Measurements from ENCODE around the gene MINPP1. TPM values are rescaled to one million over a fixed set of nuclear protein-coding genes. Genes with fewer than 3 reads are reported as not detected.

Gene MINPP1
- total and polyA plus RNA-seq, 2 experiments from 2014 or later = 46.0 to 56.1 TPM

DNA sequence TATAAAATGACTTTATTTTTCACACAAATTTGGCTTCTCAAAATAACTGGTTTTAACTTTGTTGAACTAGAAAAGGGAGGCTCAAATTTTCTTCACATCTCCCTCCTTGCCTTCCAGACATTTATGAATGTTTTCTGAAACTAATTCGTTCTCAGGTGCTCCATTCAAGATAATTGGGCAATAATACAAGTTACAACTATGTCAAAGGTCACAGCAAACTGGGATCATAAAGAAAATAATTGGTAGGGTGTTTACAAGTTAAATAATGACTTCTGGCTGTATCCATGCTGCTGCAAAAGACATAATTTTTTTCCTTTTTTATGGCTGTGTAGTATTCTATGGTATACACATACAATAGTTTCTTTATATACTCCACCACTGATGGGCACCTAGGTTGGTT, 75.3 kb downstream of the MINPP1 start:
- Histone ChIP-seq H3K9me2 (replicated peaks; ENCODE audit: insufficient read depth) (no peaks in the 10 kb centered on the region), H3K79me2 (no peaks in the 10 kb centered on the region), H3K4me2 (no peak overlapping the region), H3K9me3 (ENCODE audit: low read depth) (no peaks in the 10 kb centered on the region), H3K27ac (peak overlapping the region; percentile 56), H3K4me1 (ENCODE audit: insufficient read depth) (peaks cover 13% of the 10 kb centered on the region), H3K4me3 (no peak overlapping the region), H4K20me1 (ENCODE audit: insufficient read depth, poor library complexity, severe bottlenecking) (no peaks in the 10 kb centered on the region), H2AFZ (no peak overlapping the region), H3K36me3 (replicated peaks; ENCODE audit: insufficient read depth, low read depth) (no peaks in the 10 kb centered on the region), H3K27me3 (no peaks in the 10 kb centered on the region)
- DNase-seq (ENCODE audit: low spot score) = no peak
- TF ChIP-seq EZH2phosphoT487 (IDR thresholded peaks at IDR 0.05; ENCODE audit: low read depth, severe bottlenecking, unreplicated experiment) (no peak), EZH2 (IDR thresholded peaks at IDR 0.05; ENCODE audit: borderline replicate concordance) (no peak)
- TF ChIP-seq, protein P1, sequence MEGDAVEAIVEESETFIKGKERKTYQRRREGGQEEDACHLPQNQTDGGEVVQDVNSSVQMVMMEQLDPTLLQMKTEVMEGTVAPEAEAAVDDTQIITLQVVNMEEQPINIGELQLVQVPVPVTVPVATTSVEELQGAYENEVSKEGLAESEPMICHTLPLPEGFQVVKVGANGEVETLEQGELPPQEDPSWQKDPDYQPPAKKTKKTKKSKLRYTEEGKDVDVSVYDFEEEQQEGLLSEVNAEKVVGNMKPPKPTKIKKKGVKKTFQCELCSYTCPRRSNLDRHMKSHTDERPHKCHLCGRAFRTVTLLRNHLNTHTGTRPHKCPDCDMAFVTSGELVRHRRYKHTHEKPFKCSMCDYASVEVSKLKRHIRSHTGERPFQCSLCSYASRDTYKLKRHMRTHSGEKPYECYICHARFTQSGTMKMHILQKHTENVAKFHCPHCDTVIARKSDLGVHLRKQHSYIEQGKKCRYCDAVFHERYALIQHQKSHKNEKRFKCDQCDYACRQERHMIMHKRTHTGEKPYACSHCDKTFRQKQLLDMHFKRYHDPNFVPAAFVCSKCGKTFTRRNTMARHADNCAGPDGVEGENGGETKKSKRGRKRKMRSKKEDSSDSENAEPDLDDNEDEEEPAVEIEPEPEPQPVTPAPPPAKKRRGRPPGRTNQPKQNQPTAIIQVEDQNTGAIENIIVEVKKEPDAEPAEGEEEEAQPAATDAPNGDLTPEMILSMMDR (IDR thresholded peaks at IDR 0.05; ENCODE audit: poor library complexity) = no peak
- 69% methylated on average over 1 of the region's 1 CpG for WGBS (ENCODE audit: low lambda C conversion rate, missing lambda C conversion rate)

GRCh38 chr10:87585565-87586514, 81.1 kb downstream of the MINPP1 start:
- Histone ChIP-seq H3K9me2 (replicated peaks; ENCODE audit: insufficient read depth) (no peaks in the 10 kb centered on the region), H3K9me3 (ENCODE audit: low read depth) (no peaks in the 10 kb centered on the region), H3K4me1 (ENCODE audit: insufficient read depth) (peaks cover 19% of the 10 kb centered on the region), H3K4me3 (no peak overlapping the region), H2AFZ (no peak overlapping the region), H4K20me1 (ENCODE audit: insufficient read depth, poor library complexity, severe bottlenecking) (no peaks in the 10 kb centered on the region), H3K27ac (peak overlapping the region; percentile 76), H3K79me2 (no peaks in the 10 kb centered on the region), H3K36me3 (replicated peaks; ENCODE audit: insufficient read depth, low read depth) (no peaks in the 10 kb centered on the region), H3K4me2 (peak overlapping the region; percentile 48), H3K27me3 (no peaks in the 10 kb centered on the region)
- TF ChIP-seq, protein P1 (IDR thresholded peaks at IDR 0.05; ENCODE audit: poor library complexity) = no peak
- no peak for TF ChIP-seq EZH2phosphoT487 (IDR thresholded peaks at IDR 0.05; ENCODE audit: low read depth, severe bottlenecking, unreplicated experiment)
- 66% methylated on average over 5 of the region's 5 CpGs for WGBS (ENCODE audit: low lambda C conversion rate, missing lambda C conversion rate)
- peak; percentile 86 for DNase-seq (ENCODE audit: low spot score)

- Histone ChIP-seq H3K4me2 (no peak overlapping the region), H3K4me3 (no peak overlapping the region), H3K27me3 (no peaks in the 10 kb centered on the region), H3K79me2 (no peaks in the 10 kb centered on the region), H3K4me1 (ENCODE audit: insufficient read depth) (peaks cover 24% of the 10 kb centered on the region), H3K27ac (peak overlapping the region; percentile 61), H3K36me3 (replicated peaks; ENCODE audit: insufficient read depth, low read depth) (no peaks in the 10 kb centered on the region), H4K20me1 (ENCODE audit: insufficient read depth, poor library complexity, severe bottlenecking) (no peaks in the 10 kb centered on the region), H2AFZ (no peak overlapping the region), H3K9me3 (ENCODE audit: low read depth) (no peaks in the 10 kb centered on the region), H3K9me2 (replicated peaks; ENCODE audit: insufficient read depth) (no peaks in the 10 kb centered on the region)
- peak; percentile 25 for DNase-seq (ENCODE audit: low spot score)
- TF ChIP-seq, protein P1 (IDR thresholded peaks at IDR 0.05; ENCODE audit: poor library complexity) = no peak
- TF ChIP-seq EZH2 (IDR thresholded peaks at IDR 0.05; ENCODE audit: borderline replicate concordance) (no peak), EZH2phosphoT487 (IDR thresholded peaks at IDR 0.05; ENCODE audit: low read depth, severe bottlenecking, unreplicated experiment) (no peak)
- WGBS (ENCODE audit: low lambda C conversion rate, missing lambda C conversion rate) = 17% methylated on average over 3 of the region's 3 CpGs
Measured at GRCh38 chr10:87589645-87590051, 85.0 kb downstream of the MINPP1 start.

Data from hepatocyte (in vitro differentiated cells).